AG09309 (cell line): ENCODE measurements around the gene CACNG7.

Source experiments
- DNase-seq: peaks from one replicate; pipeline ENCODE4 v3.0.0-alpha.2; 2010; ENCODE audit warnings: low read depth
- H3K4me3 ChIP-seq: 2 replicates; pipeline ENCODE4 v1.5.1; 2011; ENCODE audit warnings: mild to moderate bottlenecking, low read depth, low read length, moderate library complexity; ENCODE audit not compliant: control insufficient read depth
- TF ChIP-seq, protein P1 (sequence below): IDR thresholded peaks from 2 replicates; pipeline ENCODE4 v1.5.1; 2011; ENCODE audit warnings: mild to moderate bottlenecking, low read depth, low read length, inconsistent platforms; ENCODE audit not compliant: insufficient read depth, control insufficient read depth; ENCODE audit errors: missing control alignments

The CACNG7 gene

DNA sequence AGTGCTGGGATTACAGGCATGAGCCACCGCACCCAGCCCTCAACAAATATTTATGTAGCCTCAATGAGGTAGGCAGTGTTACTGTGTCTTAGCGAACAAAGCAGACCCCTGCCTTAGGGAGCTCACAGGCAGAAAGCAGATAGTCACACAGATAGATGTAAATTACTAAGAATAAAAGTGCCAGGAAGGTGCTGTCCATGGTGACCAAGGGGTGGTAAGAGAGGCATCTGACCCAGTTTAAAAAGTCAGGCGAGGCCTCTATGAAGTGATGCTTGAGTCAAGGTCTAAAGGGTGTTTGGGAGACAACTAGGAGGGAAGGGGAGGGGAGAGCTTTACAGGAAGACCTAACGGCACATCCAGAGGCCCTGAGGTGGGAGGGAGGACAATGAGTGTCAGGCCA is 12.4 kb upstream of the CACNG7 start:
- no peak overlapping the region for H3K4me3 ChIP-seq
- TF ChIP-seq, protein P1, sequence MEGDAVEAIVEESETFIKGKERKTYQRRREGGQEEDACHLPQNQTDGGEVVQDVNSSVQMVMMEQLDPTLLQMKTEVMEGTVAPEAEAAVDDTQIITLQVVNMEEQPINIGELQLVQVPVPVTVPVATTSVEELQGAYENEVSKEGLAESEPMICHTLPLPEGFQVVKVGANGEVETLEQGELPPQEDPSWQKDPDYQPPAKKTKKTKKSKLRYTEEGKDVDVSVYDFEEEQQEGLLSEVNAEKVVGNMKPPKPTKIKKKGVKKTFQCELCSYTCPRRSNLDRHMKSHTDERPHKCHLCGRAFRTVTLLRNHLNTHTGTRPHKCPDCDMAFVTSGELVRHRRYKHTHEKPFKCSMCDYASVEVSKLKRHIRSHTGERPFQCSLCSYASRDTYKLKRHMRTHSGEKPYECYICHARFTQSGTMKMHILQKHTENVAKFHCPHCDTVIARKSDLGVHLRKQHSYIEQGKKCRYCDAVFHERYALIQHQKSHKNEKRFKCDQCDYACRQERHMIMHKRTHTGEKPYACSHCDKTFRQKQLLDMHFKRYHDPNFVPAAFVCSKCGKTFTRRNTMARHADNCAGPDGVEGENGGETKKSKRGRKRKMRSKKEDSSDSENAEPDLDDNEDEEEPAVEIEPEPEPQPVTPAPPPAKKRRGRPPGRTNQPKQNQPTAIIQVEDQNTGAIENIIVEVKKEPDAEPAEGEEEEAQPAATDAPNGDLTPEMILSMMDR = no peak
- no peak for DNase-seq

DNA sequence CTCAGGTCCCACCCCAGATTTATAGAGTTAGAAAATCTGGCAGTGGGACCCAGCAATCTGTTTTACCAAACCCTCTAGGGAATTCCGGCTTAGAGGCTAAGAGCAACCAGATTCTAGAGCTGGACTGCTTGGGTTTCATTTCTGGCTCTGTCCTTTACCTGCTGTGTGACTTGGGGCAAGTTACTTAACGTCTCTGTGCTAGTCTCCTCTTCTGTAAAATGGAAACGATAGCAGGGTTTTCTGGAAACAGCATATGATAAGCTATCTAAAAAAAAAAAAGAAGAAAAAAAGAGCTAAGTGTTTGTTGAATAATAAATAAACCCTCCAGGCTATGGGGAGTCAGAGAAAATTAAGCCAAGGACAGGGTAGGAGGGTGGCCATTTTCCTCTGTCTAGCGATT is 11.6 kb upstream of the CACNG7 start:
- no peak for DNase-seq
- TF ChIP-seq, protein P1 = no peak
- no peak overlapping the region for H3K4me3 ChIP-seq

DNA sequence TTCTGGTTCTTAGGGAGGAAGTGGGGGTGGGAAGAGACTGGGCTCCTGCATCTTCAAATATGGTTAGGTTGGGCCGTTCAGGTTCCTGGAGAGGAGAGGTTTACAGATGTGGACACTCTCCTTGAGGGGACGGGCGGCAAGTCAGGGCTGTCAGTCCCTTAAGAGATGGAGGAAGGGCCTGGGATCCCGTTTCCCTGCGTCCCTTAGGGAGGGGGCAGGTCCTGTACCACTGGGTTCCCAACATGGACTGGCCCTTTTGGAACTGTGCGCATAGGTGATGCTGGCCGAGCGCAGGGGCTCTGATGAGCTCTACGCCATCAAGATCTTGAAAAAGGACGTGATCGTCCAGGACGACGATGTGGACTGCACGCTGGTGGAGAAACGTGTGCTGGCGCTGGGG is 10.9 kb upstream of the CACNG7 start:
- H3K4me3 ChIP-seq = no peak overlapping the region
- no peak for DNase-seq
- TF ChIP-seq, protein P1 = no peak

DNA sequence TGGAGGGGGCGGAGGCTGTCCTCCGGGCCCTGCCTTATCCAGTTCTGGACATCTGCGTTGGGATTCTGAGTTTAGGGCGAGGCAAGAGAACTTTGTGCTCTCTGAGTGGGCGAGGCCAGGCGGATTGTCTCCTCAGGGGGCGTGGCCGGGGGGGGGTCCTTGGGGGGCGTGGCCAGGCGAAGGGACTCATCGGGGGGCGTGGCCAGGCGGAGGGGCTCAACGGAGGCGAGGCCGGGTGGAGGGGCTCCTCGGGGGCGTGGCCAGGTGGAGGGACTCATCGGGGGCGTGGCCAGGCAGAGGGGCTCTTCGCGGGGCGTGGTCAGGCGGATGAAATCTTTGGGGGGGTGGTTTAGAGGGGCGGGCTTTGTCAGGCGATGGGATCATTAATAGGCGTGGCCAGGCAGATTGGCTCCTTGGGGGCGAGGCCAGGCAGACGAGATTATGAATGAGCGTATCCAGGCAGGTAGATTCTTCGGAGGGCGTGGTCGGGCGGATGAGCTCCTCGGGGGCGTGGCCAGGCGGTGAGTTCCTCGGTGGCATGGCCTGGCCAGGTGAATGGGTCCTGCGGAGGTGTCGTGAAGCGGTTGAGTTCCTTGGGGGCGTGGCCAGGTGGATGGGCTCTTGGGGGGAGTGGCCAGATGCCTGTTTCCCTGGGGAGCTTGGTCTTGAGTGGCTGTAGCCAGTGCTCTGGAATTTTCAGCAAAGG is 10.3 kb upstream of the CACNG7 start:
- DNase-seq = no peak
- TF ChIP-seq, protein P1 = no peak
- H3K4me3 ChIP-seq = no peak overlapping the region

DNA sequence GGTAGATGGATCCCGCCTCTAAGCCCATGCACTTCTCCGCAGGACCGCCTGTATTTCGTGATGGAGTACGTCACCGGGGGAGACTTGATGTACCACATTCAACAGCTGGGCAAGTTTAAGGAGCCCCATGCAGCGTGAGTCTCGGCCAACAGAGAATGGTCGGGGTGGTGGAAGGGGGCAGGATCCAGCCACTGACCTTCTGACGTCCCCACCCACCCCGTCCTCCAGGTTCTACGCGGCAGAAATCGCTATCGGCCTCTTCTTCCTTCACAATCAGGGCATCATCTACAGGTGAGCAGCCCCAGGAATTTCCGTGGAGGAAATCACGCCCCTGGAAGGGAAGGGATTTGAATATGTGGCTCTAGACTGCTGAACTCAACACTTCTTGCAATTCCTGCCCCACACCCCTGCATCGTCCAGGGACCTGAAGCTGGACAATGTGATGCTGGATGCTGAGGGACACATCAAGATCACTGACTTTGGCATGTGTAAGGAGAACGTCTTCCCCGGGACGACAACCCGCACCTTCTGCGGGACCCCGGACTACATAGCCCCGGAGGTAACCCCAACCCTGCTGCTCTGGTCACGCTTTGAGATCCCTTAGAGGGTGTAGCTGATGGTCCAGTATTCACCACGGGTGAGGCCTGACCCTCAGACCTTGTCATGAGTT is 8.8 kb upstream of the CACNG7 start:
- TF ChIP-seq, protein P1 = no peak
- H3K4me3 ChIP-seq = no peak overlapping the region
- DNase-seq = no peak

DNA sequence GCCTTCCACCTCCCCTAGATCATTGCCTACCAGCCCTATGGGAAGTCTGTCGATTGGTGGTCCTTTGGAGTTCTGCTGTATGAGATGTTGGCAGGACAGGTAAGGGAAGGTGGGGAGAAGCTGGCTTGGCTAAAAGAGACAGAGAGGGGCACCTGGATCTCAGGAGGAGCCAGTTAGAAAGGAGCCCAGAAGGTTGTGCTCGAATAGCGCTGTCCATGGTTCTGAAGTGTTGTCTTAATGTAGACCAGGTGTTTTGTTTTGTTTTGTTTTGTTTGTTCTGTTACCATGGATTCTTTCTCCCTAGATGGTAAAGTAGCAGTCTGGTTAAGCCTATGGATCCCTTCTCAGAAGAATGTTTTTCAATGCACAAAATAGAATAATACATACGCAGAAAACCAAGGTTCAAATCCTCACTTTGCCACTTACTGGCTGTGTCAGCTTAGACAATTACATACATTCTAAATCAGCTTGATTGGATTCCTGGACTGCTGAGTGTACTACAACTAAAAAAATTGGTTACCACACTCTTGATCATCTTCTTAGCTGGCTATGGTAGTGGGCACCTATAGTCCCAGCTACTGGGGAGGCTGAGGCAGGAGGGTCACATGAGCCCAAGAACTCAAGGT is 5.9 kb upstream of the CACNG7 start:
- TF ChIP-seq, protein P1 = no peak
- no peak overlapping the region for H3K4me3 ChIP-seq
- DNase-seq = no peak
